ENCODE results near the gene TPRN.

TPRN gene

GRCh38 chr9:137200311-137201204, at the start of gene TPRN:
Gene TPRN (minus strand): TSS chr9:137200741. CDS start chr9:137200711, 30 bp downstream.
- peak; percentile 95 for DNase-seq (ENCODE audit: low read depth)
- H3K4me3 ChIP-seq (ENCODE audit: low read depth, low read length), result peak within 1 kb of the TSS; percentile 70
- TF ChIP-seq CTCF (IDR thresholded peaks at IDR 0.05; ENCODE audit: control insufficient read depth, extremely low read depth, insufficient read depth), result no peak

- no peak for DNase-seq (ENCODE audit: low read depth)
- H3K4me3 ChIP-seq (ENCODE audit: low read depth, low read length), result no peak overlapping the region
These were observed 47.3 kb upstream of the TPRN start for GRCh38 chr9:137247916-137248175.

GRCh38 chr9:137247135-137247915, 46.8 kb upstream of the TPRN start:
- H3K4me3 ChIP-seq (ENCODE audit: low read depth, low read length), result no peak overlapping the region
- TF ChIP-seq CTCF (IDR thresholded peaks at IDR 0.05; ENCODE audit: control insufficient read depth, extremely low read depth, insufficient read depth), result no peak
- no peak for DNase-seq (ENCODE audit: low read depth)

More at GRCh38 chr9:137247916-137248175, 47.3 kb upstream of the TPRN start:
- TF ChIP-seq CTCF (IDR thresholded peaks at IDR 0.05; ENCODE audit: control insufficient read depth, extremely low read depth, insufficient read depth), result no peak

- no peak for DNase-seq (ENCODE audit: low read depth)
- no peak for TF ChIP-seq CTCF (IDR thresholded peaks at IDR 0.05; ENCODE audit: control insufficient read depth, extremely low read depth, insufficient read depth)
These were observed 45.2 kb upstream of the TPRN start for GRCh38 chr9:137245450-137246421.

GRCh38 chr9:137244486-137245449, 44.2 kb upstream of the TPRN start:
- H3K4me3 ChIP-seq (ENCODE audit: low read depth, low read length), result no peak overlapping the region
- no peak for DNase-seq (ENCODE audit: low read depth)
- TF ChIP-seq CTCF (IDR thresholded peaks at IDR 0.05; ENCODE audit: control insufficient read depth, extremely low read depth, insufficient read depth), result no peak

More at GRCh38 chr9:137245450-137246421, 45.2 kb upstream of the TPRN start:
- no peak overlapping the region for H3K4me3 ChIP-seq (ENCODE audit: low read depth, low read length)

Measured in LNCaP clone FGC (cell line).